ENCODE data around the gene DLG5. TPM values are rescaled to one million over a fixed set of nuclear protein-coding genes. Genes with fewer than 3 reads are reported as not detected.

DLG5 gene
- total and polyA plus RNA-seq, 10 of the 15 experiments (the other 5 are each of a cell fraction or from before 2014, with no cell fraction given), result 0.18 to 6.6 (median 2.7) TPM

GRCh38 chr10:77873536-77874380, 52.8 kb downstream of the DLG5 start (continued):
- TF ChIP-seq CBX5 (IDR thresholded peaks at IDR 0.05; ENCODE audit: low read depth), result no peak
- TF ChIP-seq ZBTB40 (IDR thresholded peaks at IDR 0.05; ENCODE audit: borderline replicate concordance), result peak; percentile 85
- TF ChIP-seq E2F8 (IDR thresholded peaks at IDR 0.05; ENCODE audit: low read depth, partially characterized antibody), result no peak
- TF ChIP-seq FOS (IDR thresholded peaks at IDR 0.05; ENCODE audit: borderline replicate concordance, extremely low read depth, insufficient read length), result no peak
- no peak for TF ChIP-seq RBBP5 (conservative IDR thresholded peaks at IDR 0.05)
- TF ChIP-seq, protein P1, sequence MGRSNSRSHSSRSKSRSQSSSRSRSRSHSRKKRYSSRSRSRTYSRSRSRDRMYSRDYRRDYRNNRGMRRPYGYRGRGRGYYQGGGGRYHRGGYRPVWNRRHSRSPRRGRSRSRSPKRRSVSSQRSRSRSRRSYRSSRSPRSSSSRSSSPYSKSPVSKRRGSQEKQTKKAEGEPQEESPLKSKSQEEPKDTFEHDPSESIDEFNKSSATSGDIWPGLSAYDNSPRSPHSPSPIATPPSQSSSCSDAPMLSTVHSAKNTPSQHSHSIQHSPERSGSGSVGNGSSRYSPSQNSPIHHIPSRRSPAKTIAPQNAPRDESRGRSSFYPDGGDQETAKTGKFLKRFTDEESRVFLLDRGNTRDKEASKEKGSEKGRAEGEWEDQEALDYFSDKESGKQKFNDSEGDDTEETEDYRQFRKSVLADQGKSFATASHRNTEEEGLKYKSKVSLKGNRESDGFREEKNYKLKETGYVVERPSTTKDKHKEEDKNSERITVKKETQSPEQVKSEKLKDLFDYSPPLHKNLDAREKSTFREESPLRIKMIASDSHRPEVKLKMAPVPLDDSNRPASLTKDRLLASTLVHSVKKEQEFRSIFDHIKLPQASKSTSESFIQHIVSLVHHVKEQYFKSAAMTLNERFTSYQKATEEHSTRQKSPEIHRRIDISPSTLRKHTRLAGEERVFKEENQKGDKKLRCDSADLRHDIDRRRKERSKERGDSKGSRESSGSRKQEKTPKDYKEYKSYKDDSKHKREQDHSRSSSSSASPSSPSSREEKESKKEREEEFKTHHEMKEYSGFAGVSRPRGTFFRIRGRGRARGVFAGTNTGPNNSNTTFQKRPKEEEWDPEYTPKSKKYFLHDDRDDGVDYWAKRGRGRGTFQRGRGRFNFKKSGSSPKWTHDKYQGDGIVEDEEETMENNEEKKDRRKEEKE (IDR thresholded peaks at IDR 0.05), result no peak
